ENCODE measurements around the gene CNR2. TPM values are rescaled to one million over a fixed set of nuclear protein-coding genes. Genes with fewer than 3 reads are reported as not detected.

Gene CNR2
- total RNA-seq, 1 donor from 2014 or later, result not detected

DNA sequence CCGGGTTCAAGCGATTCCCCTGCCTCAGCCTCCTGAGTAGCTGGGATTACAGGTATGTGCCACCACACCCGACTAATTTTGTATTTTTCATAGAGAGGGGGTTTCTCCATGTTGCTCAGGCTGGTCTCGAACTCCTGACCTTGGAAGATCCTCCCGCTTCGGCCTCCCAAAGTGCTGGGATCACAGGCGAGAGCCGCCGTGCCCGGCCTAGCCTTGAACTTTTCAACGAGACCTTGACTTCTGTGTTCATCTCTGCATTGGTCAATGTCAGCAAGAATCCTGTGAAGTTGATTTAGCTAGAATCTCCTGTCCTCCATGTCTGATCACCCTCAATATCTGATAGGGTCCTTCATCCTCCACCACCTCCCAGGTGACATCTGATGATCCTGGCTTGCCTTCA lies 11.4 kb upstream of the CNR2 start:
- TF ChIP-seq, protein P1, sequence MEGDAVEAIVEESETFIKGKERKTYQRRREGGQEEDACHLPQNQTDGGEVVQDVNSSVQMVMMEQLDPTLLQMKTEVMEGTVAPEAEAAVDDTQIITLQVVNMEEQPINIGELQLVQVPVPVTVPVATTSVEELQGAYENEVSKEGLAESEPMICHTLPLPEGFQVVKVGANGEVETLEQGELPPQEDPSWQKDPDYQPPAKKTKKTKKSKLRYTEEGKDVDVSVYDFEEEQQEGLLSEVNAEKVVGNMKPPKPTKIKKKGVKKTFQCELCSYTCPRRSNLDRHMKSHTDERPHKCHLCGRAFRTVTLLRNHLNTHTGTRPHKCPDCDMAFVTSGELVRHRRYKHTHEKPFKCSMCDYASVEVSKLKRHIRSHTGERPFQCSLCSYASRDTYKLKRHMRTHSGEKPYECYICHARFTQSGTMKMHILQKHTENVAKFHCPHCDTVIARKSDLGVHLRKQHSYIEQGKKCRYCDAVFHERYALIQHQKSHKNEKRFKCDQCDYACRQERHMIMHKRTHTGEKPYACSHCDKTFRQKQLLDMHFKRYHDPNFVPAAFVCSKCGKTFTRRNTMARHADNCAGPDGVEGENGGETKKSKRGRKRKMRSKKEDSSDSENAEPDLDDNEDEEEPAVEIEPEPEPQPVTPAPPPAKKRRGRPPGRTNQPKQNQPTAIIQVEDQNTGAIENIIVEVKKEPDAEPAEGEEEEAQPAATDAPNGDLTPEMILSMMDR (conservative IDR thresholded peaks at IDR 0.05), result no peak
- Mint-ChIP-seq H3K4me3 (no peak overlapping the region), H3K9me3 (no peaks in the 10 kb centered on the region), H3K27ac (no peak overlapping the region), H3K36me3 (no peaks in the 10 kb centered on the region), H3K4me1 (ENCODE audit: unreplicated experiment) (no peaks in the 10 kb centered on the region), H3K27me3 (peaks cover 3% of the 10 kb centered on the region)
- DNase-seq (ENCODE audit: extremely low spot score, unreplicated experiment), result no peak

DNA sequence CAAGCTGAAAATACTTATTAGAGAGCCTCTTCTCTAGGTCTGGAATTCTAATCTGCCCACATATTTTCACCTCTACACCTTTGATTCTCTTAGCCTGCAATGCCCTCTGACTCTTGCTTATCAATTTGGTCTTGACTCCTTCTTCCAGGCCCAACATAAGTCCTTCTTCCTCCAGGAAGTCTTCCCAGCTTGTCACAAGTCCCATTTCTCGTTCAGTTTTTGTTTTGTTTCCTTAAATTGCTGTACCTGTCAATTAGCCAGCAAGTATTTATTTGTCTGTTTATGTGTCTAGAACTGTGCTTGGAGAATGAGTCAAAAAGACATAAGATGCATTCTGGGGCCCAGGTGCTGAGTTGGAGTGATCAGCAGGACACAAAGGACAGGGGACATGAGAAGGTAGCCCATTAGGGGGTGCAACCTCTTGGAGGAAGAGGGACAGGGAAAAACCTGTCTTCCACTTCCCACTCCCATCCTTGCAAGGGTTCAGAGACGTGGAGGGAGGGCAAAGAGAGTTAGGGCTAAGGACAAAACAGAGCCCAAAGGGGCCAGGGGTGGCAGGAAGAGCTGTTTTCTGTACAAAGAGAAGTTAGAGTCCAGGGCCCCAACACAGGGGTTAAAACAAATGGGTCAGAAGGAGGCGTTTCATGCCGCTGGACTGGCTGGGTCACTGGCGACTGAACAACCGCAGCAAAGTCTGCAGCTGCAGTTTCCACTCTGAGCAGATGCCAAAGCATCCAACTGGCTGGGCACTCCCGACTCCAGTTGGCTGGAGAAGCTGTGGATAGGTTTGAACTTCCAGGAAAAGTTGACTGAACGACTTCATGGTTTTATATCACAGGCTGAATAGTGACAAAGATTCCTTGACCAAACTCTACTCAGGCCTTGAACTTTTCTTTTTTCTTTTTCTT lies 10.7 kb upstream of the CNR2 start:
- H3K4me3 Mint-ChIP-seq, result no peak overlapping the region
- H3K4me1 Mint-ChIP-seq (ENCODE audit: unreplicated experiment), result no peaks in the 10 kb centered on the region
- DNase-seq (ENCODE audit: extremely low spot score, unreplicated experiment), result no peak
- no peaks in the 10 kb centered on the region for H3K36me3 Mint-ChIP-seq
- H3K9me3 Mint-ChIP-seq, result no peaks in the 10 kb centered on the region
- TF ChIP-seq, protein P1 (conservative IDR thresholded peaks at IDR 0.05), result no peak
- H3K27me3 Mint-ChIP-seq, result peaks cover under 1% of the 10 kb centered on the region
- no peak overlapping the region for H3K27ac Mint-ChIP-seq

DNA sequence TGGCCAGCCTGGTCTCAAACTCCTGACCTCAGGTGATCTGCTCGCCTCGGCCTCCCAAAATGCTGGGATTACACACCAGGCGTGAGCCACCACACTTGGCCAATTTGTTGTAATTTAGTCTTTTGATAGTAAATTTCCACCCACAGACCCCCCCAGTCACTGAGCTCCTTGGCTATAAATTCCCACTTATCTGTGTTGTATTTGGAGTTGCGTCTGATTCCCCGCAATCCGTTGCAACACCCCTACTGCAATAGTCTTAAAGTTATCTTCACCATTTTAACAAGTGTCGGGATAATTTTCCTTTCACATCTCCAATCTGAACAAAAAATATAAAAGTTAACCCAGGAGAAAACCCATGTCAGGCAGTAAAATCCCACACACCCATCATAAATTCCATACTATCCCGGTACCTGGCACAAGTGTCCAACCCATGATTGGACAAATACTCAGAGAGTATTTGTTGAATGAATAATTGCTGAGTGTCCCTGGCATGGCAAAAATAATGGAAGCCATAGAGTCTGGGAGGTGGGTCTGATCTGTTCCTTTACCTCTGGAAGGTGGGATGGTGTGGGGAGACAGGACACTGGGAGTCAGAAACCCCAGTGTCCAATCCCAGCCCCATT lies 9.3 kb upstream of the CNR2 start:
- Mint-ChIP-seq H3K4me1 (ENCODE audit: unreplicated experiment) (no peaks in the 10 kb centered on the region), H3K27ac (peak overlapping the region; percentile 64), H3K4me3 (no peak overlapping the region), H3K27me3 (no peaks in the 10 kb centered on the region), H3K36me3 (no peaks in the 10 kb centered on the region), H3K9me3 (no peaks in the 10 kb centered on the region)
- DNase-seq (ENCODE audit: extremely low spot score, unreplicated experiment), result no peak
- TF ChIP-seq, protein P1 (conservative IDR thresholded peaks at IDR 0.05), result no peak

DNA sequence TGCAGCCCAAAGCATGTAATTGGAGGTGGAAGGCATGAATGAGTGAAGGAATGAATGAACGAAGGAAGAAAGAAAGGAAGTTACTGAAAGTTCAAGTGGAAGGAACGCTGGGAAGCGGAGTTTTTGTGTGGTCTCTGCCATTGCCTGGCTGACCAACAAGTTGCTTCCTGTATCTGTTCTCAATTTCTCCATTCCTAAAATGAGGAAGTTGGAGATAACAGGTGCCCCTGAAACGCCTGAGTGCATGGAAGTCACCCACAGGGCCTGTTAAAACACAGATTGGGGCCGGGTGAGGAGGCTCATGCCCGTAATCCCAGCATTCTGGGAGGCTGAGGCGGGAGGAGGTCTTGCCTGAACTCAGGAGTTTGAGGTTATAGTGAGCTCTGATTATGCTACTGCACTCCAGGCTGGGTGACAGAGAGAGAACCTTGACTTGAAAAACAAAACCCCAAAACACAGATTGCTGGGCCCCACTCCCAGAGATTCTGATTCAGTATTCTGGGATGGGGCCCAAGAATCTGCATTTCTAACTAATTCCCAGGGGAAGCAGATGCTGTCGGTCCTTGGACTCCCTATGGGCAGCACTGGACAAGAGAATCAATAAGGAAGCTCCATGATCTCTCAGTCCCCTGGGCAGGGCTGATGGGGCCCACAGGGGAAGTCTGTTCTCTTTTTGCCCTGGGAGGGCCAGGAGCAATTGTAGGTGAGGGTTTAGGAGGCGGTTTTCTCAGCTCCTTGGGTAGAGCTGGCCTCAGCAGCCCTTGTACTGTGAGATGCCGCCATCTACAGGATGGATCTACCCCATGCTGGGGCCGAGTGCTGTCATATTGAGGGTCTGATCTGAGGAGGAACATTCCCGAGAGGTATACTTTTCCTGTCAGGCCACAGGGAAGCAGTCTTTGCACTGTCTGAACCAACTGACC lies 3.3 kb upstream of the CNR2 start:
- H3K36me3 Mint-ChIP-seq, result no peaks in the 10 kb centered on the region
- H3K4me3 Mint-ChIP-seq, result no peak overlapping the region
- DNase-seq (ENCODE audit: extremely low spot score, unreplicated experiment), result peak; percentile 73
- no peaks in the 10 kb centered on the region for H3K9me3 Mint-ChIP-seq
- H3K27me3 Mint-ChIP-seq, result no peaks in the 10 kb centered on the region
- TF ChIP-seq, protein P1 (conservative IDR thresholded peaks at IDR 0.05), result peak; percentile 72
- H3K4me1 Mint-ChIP-seq (ENCODE audit: unreplicated experiment), result peaks cover 4% of the 10 kb centered on the region
- H3K27ac Mint-ChIP-seq, result peak overlapping the region; percentile 84

DNA sequence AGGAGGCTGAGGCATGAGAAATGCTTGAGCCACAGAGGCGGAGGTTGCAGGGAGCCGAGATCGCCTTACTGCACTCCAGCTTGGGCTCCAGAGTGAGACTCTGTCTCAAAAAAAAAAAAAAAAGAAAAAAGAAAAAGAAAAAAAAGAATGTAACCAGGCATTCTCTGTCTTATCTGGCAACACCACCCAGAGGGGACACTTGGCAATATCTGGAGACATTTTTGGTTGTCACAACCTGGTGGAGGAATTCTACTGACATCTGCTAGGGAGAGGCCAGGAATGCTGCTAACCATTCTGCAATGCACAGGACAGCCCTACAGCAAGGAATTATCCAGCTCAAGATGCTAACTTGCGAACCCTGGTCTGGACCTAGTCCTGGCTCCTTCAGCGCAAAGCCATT lies 2.3 kb upstream of the CNR2 start:
- H3K9me3 Mint-ChIP-seq, result no peaks in the 10 kb centered on the region
- DNase-seq (ENCODE audit: extremely low spot score, unreplicated experiment), result no peak
- no peaks in the 10 kb centered on the region for H3K36me3 Mint-ChIP-seq
- H3K27ac Mint-ChIP-seq, result no peak overlapping the region
- H3K4me3 Mint-ChIP-seq, result no peak overlapping the region
- TF ChIP-seq, protein P1 (conservative IDR thresholded peaks at IDR 0.05), result no peak
- no peaks in the 10 kb centered on the region for H3K27me3 Mint-ChIP-seq
- peaks cover 4% of the 10 kb centered on the region for H3K4me1 Mint-ChIP-seq (ENCODE audit: unreplicated experiment)
